ENCODE results near the gene IL33.

Gene IL33

DNA sequence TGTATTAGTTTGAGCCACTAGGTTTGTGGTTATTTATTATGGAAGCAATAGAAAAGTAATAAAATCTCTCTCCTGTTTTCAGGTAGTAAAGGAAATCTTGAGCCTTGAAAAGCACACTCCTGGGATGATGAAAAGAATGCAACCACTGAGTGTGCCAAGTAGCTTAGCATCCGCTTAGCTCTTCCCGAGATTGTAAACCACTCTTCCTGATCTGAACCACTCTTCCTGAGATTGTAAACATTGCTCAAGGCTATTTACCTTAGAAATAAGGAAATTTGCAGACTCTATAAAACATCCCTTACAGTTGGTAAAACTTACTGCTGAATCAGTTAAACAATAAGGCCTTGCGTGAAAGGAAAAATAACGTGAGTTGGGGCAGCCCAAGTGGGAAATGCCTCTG is 17.4 kb upstream of the IL33 start:
- no peak overlapping the region for H3K4me3 ChIP-seq (replicated peaks; ENCODE audit: low read depth, low read length)
- no peak for DNase-seq (ENCODE audit: extremely low read depth, low read depth)

GRCh38 chr9:6199596-6199995 is 16.0 kb upstream of the IL33 start:
- TF ChIP-seq CTCF (IDR thresholded peaks at IDR 0.05; ENCODE audit: low read depth, low read length, missing control alignments): no peak
- DNase-seq (ENCODE audit: extremely low read depth, low read depth): no peak
- H3K4me3 ChIP-seq (replicated peaks; ENCODE audit: low read depth, low read length): no peak overlapping the region

More for the DNA sequence above, 17.4 kb upstream of the IL33 start:
- no peak for TF ChIP-seq CTCF (IDR thresholded peaks at IDR 0.05; ENCODE audit: low read depth, low read length, missing control alignments)

DNA sequence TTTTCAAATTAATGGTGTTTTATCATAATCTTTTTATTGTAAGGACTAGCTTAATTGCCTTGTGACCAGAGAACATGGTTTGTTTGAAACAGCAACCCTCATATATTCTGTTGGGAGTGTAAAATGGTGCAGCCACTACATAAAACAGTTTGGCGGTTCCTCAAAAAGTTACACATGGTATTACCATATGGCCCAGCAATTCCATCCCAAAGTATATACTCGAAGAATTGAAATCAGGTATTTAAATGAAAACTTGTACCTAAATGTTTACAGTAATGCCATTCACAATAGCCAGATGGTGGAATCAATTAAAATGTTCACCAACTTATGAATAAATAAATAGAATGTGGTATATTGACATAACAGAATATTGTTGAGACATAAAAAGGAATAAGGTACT is 14.8 kb upstream of the IL33 start:
- no peak for TF ChIP-seq CTCF (IDR thresholded peaks at IDR 0.05; ENCODE audit: low read depth, low read length, missing control alignments)
- H3K4me3 ChIP-seq (replicated peaks; ENCODE audit: low read depth, low read length): no peak overlapping the region
- no peak for DNase-seq (ENCODE audit: extremely low read depth, low read depth)

GRCh38 chr9:6209966-6210365 is 5.6 kb upstream of the IL33 start:
- DNase-seq (ENCODE audit: extremely low read depth, low read depth): no peak
- H3K4me3 ChIP-seq (replicated peaks; ENCODE audit: low read depth, low read length): no peak overlapping the region
- TF ChIP-seq CTCF (IDR thresholded peaks at IDR 0.05; ENCODE audit: low read depth, low read length, missing control alignments): no peak

- no peak for DNase-seq (ENCODE audit: extremely low read depth, low read depth)
- no peak for TF ChIP-seq CTCF (IDR thresholded peaks at IDR 0.05; ENCODE audit: low read depth, low read length, missing control alignments)
- H3K4me3 ChIP-seq (replicated peaks; ENCODE audit: low read depth, low read length): no peak overlapping the region
Measured at GRCh38 chr9:6212722-6213375, 2.8 kb upstream of the IL33 start.

DNA sequence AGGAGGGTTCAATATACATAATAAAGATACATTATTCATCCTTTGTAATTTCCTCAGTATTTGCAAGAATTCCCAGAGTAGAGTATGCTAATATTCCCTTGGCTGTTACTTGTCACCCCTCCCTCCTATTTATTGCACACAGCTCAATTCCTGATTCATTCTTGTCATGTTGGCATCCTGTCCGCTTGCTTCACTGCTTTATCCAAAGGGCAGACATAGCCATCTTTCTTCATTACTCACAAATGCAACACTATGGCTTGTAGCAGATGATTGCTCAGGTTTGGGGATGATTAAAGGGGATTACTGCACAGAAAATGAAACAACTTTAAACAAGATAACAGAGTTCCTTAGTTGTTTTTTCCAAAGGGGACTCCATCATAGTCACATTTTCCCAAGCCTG is 1.2 kb upstream of the IL33 start:
- TF ChIP-seq CTCF (IDR thresholded peaks at IDR 0.05; ENCODE audit: low read depth, low read length, missing control alignments): no peak
- H3K4me3 ChIP-seq (replicated peaks; ENCODE audit: low read depth, low read length): no peak overlapping the region
- no peak for DNase-seq (ENCODE audit: extremely low read depth, low read depth)

GRCh38 chr9:6214903-6215302 is 704 bp upstream of the IL33 start:
- TF ChIP-seq CTCF (IDR thresholded peaks at IDR 0.05; ENCODE audit: low read depth, low read length, missing control alignments): no peak
- no peak for DNase-seq (ENCODE audit: extremely low read depth, low read depth)
- no peak overlapping the region for H3K4me3 ChIP-seq (replicated peaks; ENCODE audit: low read depth, low read length)
